ENCODE data around the gene SENP1. TPM values are rescaled to one million over a fixed set of nuclear protein-coding genes. Genes with fewer than 3 reads are reported as not detected.

Gene SENP1
- total and polyA plus RNA-seq, 8 donors, result 1.9 to 8.9 (median 7.0) TPM

- Histone ChIP-seq H3K36me3 (no peaks in the 10 kb centered on the region), H3K27me3 (no peaks in the 10 kb centered on the region), H3K9me3 (no peaks in the 10 kb centered on the region), H3K27ac (no peak overlapping the region), H3K4me3 (no peak overlapping the region), H3K4me1 (no peaks in the 10 kb centered on the region)
- no peak for FAIRE-seq
- intact Hi-C loops (cut with DNase I), result no loop called here
- no peak for ATAC-seq
- WGBS, 2 donors, result 26 to 50% methylated on average over 3 of the region's 3 CpGs
- DNase-seq, result no peak
- TF ChIP-seq CTCF (IDR thresholded peaks at IDR 0.05), result no peak
These were observed 86.1 kb downstream of the SENP1 start for GRCh38 chr12:48019639-48020265.

- no peak for TF ChIP-seq CTCF (IDR thresholded peaks at IDR 0.05)
- Histone ChIP-seq H3K9me3 (no peaks in the 10 kb centered on the region), H3K36me3 (no peaks in the 10 kb centered on the region), H3K27ac (no peak overlapping the region), H3K27me3 (no peaks in the 10 kb centered on the region), H3K4me3 (no peak overlapping the region), H3K4me1 (no peaks in the 10 kb centered on the region)
- ATAC-seq (no peak), DNase-seq (no peak), FAIRE-seq (no peak)
- WGBS, 2 donors, result 77 to 83% methylated on average over 4 of the region's 4 CpGs
- intact Hi-C loops (cut with DNase I), result no loop called here
These were observed 87.3 kb downstream of the SENP1 start for GRCh38 chr12:48018618-48018995.

GRCh38 chr12:48017921-48018617, 87.8 kb downstream of the SENP1 start:
- intact Hi-C loops (cut with DNase I), result no loop called here
- no peaks in the 10 kb centered on the region for H3K27me3 ChIP-seq
- ATAC-seq (no peak), FAIRE-seq (no peak), DNase-seq (no peak)
- H3K4me3 ChIP-seq, result no peak overlapping the region
- no peaks in the 10 kb centered on the region for H3K36me3 ChIP-seq
- H3K27ac ChIP-seq, result no peak overlapping the region
- 73 to 76% methylated on average over 4 of the region's 4 CpGs for WGBS, 2 donors
- H3K4me1 ChIP-seq, result no peaks in the 10 kb centered on the region
- H3K9me3 ChIP-seq, result no peaks in the 10 kb centered on the region
- no peak for TF ChIP-seq CTCF (IDR thresholded peaks at IDR 0.05)

GRCh38 chr12:48017496-48017895, 88.4 kb downstream of the SENP1 start:
- Histone ChIP-seq H3K36me3 (no peaks in the 10 kb centered on the region), H3K4me3 (no peak overlapping the region), H3K9me3 (no peaks in the 10 kb centered on the region), H3K27me3 (no peaks in the 10 kb centered on the region), H3K4me1 (no peaks in the 10 kb centered on the region), H3K27ac (no peak overlapping the region)
- DNase-seq, result no peak
- ATAC-seq, result no peak
- no peak for TF ChIP-seq CTCF (IDR thresholded peaks at IDR 0.05)
- intact Hi-C loops (cut with DNase I), result no loop called here
- no peak for FAIRE-seq
- 79 to 82% methylated on average over 5 of the region's 5 CpGs for WGBS, 2 donors

GRCh38 chr12:48016373-48017020, 89.4 kb downstream of the SENP1 start:
- Histone ChIP-seq H3K27me3 (no peaks in the 10 kb centered on the region), H3K27ac (no peak overlapping the region), H3K9me3 (no peaks in the 10 kb centered on the region), H3K4me1 (no peaks in the 10 kb centered on the region), H3K36me3 (no peaks in the 10 kb centered on the region), H3K4me3 (no peak overlapping the region)
- no peak for TF ChIP-seq CTCF (IDR thresholded peaks at IDR 0.05)
- no peak for ATAC-seq
- no peak for DNase-seq
- no peak for FAIRE-seq
- 65 to 70% methylated on average over 8 of the region's 8 CpGs for WGBS, 2 donors
- intact Hi-C loops (cut with DNase I), result no loop called here
